Muscle layer of colon (tissue), 2 donors: Measurements from ENCODE around the gene ACTR1A.
A peak's percentile ranks its signal among the peaks of the same experiment; 100 is the strongest.

Experiments used
- H3K27ac ChIP-seq: one replicate; pipeline ENCODE4 v1.7.0; 2013; ENCODE audit warnings: low read depth, mild to moderate bottlenecking, low read length, moderate library complexity
- H3K27me3 ChIP-seq, 2 donors: one replicate each; pipeline ENCODE4 v1.7.0; 2013; ENCODE audit warnings: low read length in 2 of 2, mild to moderate bottlenecking in 2 of 2; ENCODE audit not compliant: insufficient read depth in 2 of 2, control insufficient read depth in 1 of 2
- H3K36me3 ChIP-seq: one replicate; pipeline ENCODE4 v1.7.0; 2013; ENCODE audit warnings: mild to moderate bottlenecking, low read length; ENCODE audit not compliant: insufficient read depth
- H3K4me1 ChIP-seq: one replicate; pipeline ENCODE4 v1.7.0; 2013; ENCODE audit warnings: mild to moderate bottlenecking, low read length; ENCODE audit not compliant: insufficient read depth
- H3K4me3 ChIP-seq, 2 donors: one replicate each; pipeline ENCODE4 v1.7.0; 2013; ENCODE audit warnings: low read length in 2 of 2, low read depth in 1 of 2, mild to moderate bottlenecking in 1 of 2, moderate library complexity in 1 of 2
- H3K9ac ChIP-seq: one replicate; pipeline ENCODE4 v1.7.0; 2013; ENCODE audit warnings: low read length
- H3K9me3 ChIP-seq: one replicate; pipeline ENCODE4 v1.7.0; 2013; ENCODE audit warnings: mild to moderate bottlenecking, low read length
- donor health status: abdominal sarcoma.
- donor health status: Adenocarcinoma of cecum.

Gene ACTR1A

GRCh38 chr10:102511583-102512274 is 9.2 kb upstream of the ACTR1A start:
- H3K27ac ChIP-seq = no peak overlapping the region
- no peaks in the 10 kb centered on the region for H3K27me3 ChIP-seq
- H3K4me3 ChIP-seq = no peak overlapping the region
- peaks cover 20% of the 10 kb centered on the region for H3K36me3 ChIP-seq
- H3K9ac ChIP-seq = no peak overlapping the region
- H3K9me3 ChIP-seq = no peaks in the 10 kb centered on the region
- H3K4me1 ChIP-seq = no peaks in the 10 kb centered on the region

GRCh38 chr10:102509387-102509786 is 6.9 kb upstream of the ACTR1A start:
- Histone ChIP-seq H3K9ac (no peak overlapping the region), H3K27me3 (no peaks in the 10 kb centered on the region), H3K4me3 (no peak overlapping the region), H3K36me3 (peaks cover 20% of the 10 kb centered on the region), H3K27ac (no peak overlapping the region), H3K9me3 (no peaks in the 10 kb centered on the region), H3K4me1 (peaks cover 8% of the 10 kb centered on the region)

- Histone ChIP-seq H3K27ac (no peak overlapping the region), H3K9me3 (no peaks in the 10 kb centered on the region), H3K36me3 (peaks cover 16% of the 10 kb centered on the region), H3K4me3 (no peak overlapping the region), H3K27me3 (no peaks in the 10 kb centered on the region), H3K4me1 (peaks cover 9% of the 10 kb centered on the region), H3K9ac (no peak overlapping the region)
Measured at GRCh38 chr10:102508506-102508905, 6.0 kb upstream of the ACTR1A start.

GRCh38 chr10:102507521-102507920 is 5.0 kb upstream of the ACTR1A start:
- Histone ChIP-seq H3K4me3 (no peak overlapping the region), H3K36me3 (peaks cover 13% of the 10 kb centered on the region), H3K9ac (no peak overlapping the region), H3K27ac (no peak overlapping the region), H3K9me3 (no peaks in the 10 kb centered on the region), H3K4me1 (peaks cover 15% of the 10 kb centered on the region), H3K27me3 (no peaks in the 10 kb centered on the region)

GRCh38 chr10:102505462-102506115 is 3.1 kb upstream of the ACTR1A start:
- Histone ChIP-seq H3K4me3 (peak overlapping the region in 1 of 2 donors; percentile 100), H3K27ac (no peak overlapping the region), H3K9ac (no peak overlapping the region), H3K4me1 (peaks cover 24% of the 10 kb centered on the region), H3K9me3 (no peaks in the 10 kb centered on the region), H3K27me3 (no peaks in the 10 kb centered on the region), H3K36me3 (peaks cover 10% of the 10 kb centered on the region)

- Histone ChIP-seq H3K27ac (peak overlapping the region; percentile 90), H3K9me3 (no peaks in the 10 kb centered on the region), H3K4me3 (peak overlapping the region; percentile 90 to 100), H3K9ac (peak overlapping the region; percentile 32), H3K27me3 (no peaks in the 10 kb centered on the region), H3K36me3 (peaks cover 10% of the 10 kb centered on the region), H3K4me1 (peaks cover 25% of the 10 kb centered on the region)
Measured at GRCh38 chr10:102504976-102505300, 2.4 kb upstream of the ACTR1A start.

- H3K4me1 ChIP-seq = peaks cover 25% of the 10 kb centered on the region
Measured at GRCh38 chr10:102504179-102504975, 1.9 kb upstream of the ACTR1A start.

GRCh38 chr10:102503264-102504178 is 1.0 kb upstream of the ACTR1A start, which contains the start of gene SUFU:
TSS of gene SUFU (plus strand) at chr10:102503972. CDS start at chr10:102504153, 181 bp downstream.
- H3K27me3 ChIP-seq = no peaks in the 10 kb centered on the region
- no peaks in the 10 kb centered on the region for H3K9me3 ChIP-seq
- peak within 1 kb of the TSS; percentile 90 to 100 for H3K4me3 ChIP-seq
- peaks cover 29% of the 10 kb centered on the region for H3K4me1 ChIP-seq
- H3K9ac ChIP-seq = peak within 1 kb of the TSS; percentile 32
- H3K27ac ChIP-seq = peak within 1 kb of the TSS; percentile 90
- H3K36me3 ChIP-seq = peaks cover 4% of the 10 kb centered on the region

More at GRCh38 chr10:102504179-102504975, 1.9 kb upstream of the ACTR1A start:
- H3K9me3 ChIP-seq = no peaks in the 10 kb centered on the region
- peak overlapping the region; percentile 32 for H3K9ac ChIP-seq
- H3K4me3 ChIP-seq = peak overlapping the region; percentile 90 to 100
- no peaks in the 10 kb centered on the region for H3K27me3 ChIP-seq
- peaks cover 8% of the 10 kb centered on the region for H3K36me3 ChIP-seq
- peak overlapping the region; percentile 90 for H3K27ac ChIP-seq

- no peaks in the 10 kb centered on the region for H3K27me3 ChIP-seq
- peaks cover 34% of the 10 kb centered on the region for H3K4me1 ChIP-seq
Measured at GRCh38 chr10:102502029-102502336, 529 bp downstream of the ACTR1A start.

GRCh38 chr10:102501201-102502028 is 1.1 kb downstream of the ACTR1A start:
- H3K9me3 ChIP-seq = no peaks in the 10 kb centered on the region
- peak overlapping the region; percentile 40 to 100 for H3K4me3 ChIP-seq
- peaks cover 4% of the 10 kb centered on the region for H3K36me3 ChIP-seq
- H3K27ac ChIP-seq = peak overlapping the region; percentile 45
- H3K27me3 ChIP-seq = no peaks in the 10 kb centered on the region
- peaks cover 34% of the 10 kb centered on the region for H3K4me1 ChIP-seq
- peak overlapping the region; percentile 65 for H3K9ac ChIP-seq

More at GRCh38 chr10:102502029-102502336, 529 bp downstream of the ACTR1A start:
- peaks cover 4% of the 10 kb centered on the region for H3K36me3 ChIP-seq
- H3K27ac ChIP-seq = peak overlapping the region; percentile 98
- peak overlapping the region; percentile 97 to 100 for H3K4me3 ChIP-seq
- H3K9me3 ChIP-seq = no peaks in the 10 kb centered on the region
- peak overlapping the region; percentile 94 for H3K9ac ChIP-seq
